HG02571 (cell line): ENCODE results near the gene TEX22.

ENCODE experiments used
- ATAC-seq: cut with Tn5 transposase; IDR thresholded peaks from one replicate; pipeline ENCODE4 v1.9.1; 2021; ENCODE audit warnings: mild to moderate bottlenecking, moderate library complexity; ENCODE audit not compliant: unreplicated experiment

TEX22 gene

GRCh38 chr14:105398726-105399465 lies 558 bp downstream of the TEX22 start:
- peak; percentile 43 for ATAC-seq

DNA sequence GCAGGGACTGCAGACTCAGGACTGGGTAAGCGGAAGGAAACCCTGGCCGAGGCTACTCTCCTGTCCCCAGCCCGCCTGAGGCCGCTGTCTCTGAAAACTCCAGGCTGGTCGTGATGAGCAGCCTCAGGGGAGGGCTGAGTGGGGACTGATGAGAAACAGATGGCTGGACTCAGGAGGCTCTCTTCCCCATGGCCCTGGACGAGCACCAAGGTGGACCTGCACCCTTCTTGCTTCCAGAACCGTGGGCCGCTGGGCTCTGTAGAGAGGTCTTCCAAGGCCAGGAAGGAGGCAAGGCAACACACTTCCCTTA lies 1.1 kb downstream of the TEX22 start:
- ATAC-seq: no peak

- ATAC-seq: no peak
These were observed 1.7 kb downstream of the TEX22 start for GRCh38 chr14:105400016-105400415.

- no peak for ATAC-seq
These were observed 3.4 kb downstream of the TEX22 start for GRCh38 chr14:105401699-105402098.

DNA sequence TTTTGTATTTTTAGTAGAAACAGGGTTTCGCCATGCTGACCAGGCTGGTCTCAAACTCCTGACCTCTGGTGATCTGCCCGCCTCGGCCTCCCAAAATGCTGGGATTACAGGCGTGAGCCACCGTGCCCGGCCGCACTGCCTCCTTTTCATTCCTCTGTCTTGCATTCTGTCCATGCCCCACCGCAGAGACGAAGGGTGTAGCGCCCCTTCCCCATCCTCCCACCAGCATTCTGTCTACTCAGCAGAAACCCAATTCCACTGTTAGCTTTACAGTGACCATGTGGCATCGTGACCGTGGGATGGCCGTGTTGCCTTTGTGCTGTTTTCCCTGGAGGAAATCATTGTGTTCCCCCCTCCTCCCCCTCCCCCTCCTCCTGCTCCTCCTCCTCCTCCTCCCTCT lies 10.3 kb downstream of the TEX22 start:
- no peak for ATAC-seq

GRCh38 chr14:105409364-105409763 lies 11.0 kb downstream of the TEX22 start:
- ATAC-seq: no peak

DNA sequence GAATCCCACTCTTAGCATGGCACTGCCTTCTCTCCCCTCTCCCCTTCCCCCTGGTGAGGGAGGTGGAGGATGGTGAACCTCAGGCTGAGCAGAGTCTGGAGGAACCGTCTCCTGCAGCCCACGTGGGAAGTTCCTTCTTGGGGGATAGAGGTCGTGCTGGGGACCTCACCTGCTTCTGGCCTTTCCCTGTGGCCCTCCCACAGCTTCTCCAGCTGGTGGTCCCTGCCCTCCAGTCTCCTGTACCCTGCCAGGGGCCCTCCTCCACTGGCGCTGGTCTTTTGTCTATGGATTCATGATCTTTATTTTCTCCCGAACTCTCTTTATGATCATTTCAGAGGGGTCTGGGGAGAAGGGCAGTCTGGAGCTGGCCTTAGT lies 12.3 kb downstream of the TEX22 start:
- no peak for ATAC-seq

DNA sequence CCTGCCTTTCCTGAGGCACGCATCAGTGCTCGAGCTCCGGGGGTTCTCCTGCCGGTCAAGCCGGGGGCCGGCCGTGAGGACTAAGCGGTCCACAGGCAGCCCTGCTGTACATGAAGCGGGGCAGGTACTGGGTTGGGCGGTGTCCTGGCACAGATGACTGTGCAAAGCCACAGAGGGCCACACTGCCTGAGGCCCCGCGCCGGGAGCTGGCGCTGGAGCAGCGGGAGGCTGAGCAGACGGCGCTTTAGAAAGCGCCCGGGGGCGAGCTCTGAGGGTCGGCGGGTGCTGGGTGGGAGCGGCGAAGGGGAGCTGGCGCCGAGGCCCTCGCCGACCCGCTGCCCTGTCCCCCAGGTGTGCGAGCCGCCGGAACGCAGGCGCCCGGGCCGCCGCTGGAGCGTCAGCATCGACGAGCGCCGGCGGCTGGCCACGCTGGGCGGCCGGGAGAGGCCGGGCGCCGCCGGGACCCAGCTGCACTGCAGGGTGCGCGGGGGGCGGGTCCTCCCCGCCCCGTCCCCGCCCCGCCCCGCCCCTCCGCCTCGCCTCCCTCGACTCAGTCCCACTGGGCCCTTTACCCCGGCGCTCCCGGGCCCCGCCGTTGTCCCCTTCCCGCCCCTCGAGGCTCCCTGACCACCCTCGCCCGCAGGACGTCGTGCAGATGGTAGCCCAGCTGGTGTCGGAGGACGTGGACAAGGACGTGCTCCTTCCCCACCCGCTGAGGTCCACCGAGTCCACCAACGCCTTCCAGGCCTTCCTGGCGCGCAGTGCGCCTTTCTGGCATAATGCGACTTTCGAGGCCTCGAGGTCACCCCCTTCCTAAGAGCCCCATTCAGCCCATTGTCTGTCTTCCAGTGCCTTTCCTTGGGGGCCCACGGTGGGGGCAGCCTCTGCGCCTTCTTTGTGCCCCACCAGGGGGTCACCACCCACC lies 12.9 kb downstream of the TEX22 start:
- ATAC-seq: no peak

GRCh38 chr14:105411985-105412770 lies 13.8 kb downstream of the TEX22 start:
- no peak for ATAC-seq

DNA sequence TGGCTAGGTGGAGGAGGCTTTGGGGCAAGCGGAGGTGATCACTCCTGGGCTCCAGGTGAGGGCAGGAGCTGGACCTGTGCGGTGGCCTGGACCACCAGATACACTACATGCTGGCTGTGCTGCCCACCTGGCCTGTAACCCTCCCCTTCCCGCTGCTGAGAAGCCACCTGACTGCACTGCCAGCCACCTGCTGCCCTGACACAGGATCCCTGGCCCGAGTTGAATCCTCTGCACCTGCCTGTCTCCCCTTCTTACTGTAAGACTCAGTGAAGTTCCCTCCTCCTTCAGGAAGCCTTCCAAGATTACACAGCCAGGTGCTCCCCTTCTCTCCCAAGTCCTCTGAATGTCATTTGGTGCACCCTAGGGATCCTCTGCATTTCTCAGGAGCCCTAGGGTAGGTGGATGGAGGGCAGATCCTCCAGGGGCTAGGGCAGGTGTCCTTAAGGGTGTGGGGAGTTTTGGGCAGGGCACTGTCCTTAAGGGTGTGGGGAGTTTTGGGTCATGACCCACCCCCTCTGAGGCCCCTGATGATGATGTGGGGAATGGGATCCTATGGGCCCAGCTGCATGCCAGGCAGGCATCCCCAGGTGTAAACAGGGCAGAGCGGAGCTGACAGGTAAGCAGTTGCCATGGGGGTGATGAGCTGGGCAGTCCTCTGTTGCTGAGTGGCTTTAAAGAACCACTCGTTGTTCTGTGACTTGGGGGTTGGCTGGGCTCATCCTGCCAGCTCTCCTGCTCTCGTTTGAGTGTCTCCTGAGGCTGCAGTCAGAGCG lies 14.6 kb downstream of the TEX22 start:
- ATAC-seq: no peak

- no peak for ATAC-seq
These were observed 15.2 kb downstream of the TEX22 start for GRCh38 chr14:105413544-105413886.

GRCh38 chr14:105414456-105415371 lies 16.4 kb downstream of the TEX22 start:
- no peak for ATAC-seq

DNA sequence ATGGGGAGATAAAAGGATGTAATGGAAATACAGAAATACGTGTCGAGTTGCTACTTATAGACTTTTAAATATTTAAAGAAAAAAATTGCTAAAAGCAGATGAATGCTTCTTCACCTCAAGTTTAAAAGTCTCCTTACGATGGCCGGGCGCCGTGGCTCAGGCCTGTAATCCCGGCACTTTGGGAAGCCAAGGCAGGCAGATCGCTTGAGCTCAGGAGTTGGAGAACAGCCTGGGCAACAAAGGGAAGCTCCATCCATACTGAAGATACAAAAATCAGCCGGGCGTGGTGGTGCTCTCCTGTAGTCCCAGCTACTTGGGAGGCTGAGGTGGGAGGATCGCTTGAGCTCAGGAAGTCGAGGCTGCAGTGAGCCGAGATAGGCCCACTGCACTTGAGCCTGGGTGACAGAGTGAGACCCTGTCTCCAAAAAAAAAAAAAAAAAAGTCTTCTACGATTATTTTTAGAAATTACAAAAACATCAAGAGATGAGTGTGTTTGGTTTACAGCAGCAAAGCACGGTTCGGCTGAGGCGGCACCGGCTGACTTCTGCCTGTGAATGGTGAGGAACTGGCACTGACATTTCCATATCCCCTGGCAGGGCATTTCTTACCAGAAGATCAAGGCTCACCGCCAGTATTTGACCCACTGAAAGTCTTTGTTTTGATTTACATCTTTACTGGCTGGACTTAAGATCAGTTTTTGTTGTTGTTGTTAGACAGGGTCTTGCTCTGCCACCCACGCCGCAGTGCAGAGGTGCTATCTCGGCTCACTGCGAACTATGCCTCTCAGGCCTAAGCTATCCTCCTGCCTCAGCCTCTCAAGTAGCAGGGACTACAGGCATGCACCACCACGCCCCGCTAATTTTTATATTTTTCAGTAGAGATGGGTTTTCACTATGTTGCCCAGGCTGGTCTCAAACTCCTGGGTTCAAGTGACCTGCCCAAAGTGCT lies 17.4 kb downstream of the TEX22 start:
- no peak for ATAC-seq

DNA sequence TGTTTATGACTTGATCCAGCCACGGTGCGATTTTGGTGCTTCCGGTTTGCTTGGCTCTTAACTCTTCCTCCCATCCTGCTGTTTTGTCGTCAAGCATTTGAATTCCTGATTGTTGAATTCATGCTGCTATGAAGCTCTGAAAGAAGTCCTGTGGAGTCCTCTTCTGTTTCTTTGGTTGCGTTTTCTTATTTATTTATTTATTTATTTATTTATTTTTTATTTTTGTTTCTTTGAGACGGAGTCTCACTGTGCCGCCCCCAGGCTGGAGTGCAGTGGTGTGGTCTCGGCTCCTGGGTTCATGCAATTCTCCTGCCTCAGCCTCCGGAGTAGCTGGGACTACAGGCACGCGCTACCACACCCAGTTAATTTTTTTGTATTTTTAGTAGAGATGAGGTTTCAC lies 18.3 kb downstream of the TEX22 start:
- no peak for ATAC-seq

DNA sequence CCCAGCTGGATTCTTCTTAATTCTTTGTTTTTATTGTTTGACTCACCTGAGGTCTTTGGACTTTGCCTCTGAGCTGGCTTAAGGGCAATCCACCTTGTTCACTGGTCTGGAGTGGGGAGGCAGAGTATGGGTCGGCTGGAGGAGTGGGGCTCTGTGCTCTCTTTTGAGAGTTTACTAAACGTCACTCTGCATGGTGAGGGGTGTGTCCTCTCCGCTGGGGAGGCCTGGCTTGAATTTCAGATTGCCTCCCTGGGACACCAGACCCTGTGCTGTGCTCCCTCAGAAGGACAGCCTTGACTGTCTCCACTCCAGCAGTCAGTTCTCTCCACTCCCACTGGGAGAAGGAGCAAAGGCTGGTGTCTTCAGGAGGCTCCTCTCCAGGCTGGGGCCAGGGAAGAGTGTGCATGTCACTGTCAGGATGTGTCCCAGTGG lies 19.4 kb downstream of the TEX22 start:
- no peak for ATAC-seq

DNA sequence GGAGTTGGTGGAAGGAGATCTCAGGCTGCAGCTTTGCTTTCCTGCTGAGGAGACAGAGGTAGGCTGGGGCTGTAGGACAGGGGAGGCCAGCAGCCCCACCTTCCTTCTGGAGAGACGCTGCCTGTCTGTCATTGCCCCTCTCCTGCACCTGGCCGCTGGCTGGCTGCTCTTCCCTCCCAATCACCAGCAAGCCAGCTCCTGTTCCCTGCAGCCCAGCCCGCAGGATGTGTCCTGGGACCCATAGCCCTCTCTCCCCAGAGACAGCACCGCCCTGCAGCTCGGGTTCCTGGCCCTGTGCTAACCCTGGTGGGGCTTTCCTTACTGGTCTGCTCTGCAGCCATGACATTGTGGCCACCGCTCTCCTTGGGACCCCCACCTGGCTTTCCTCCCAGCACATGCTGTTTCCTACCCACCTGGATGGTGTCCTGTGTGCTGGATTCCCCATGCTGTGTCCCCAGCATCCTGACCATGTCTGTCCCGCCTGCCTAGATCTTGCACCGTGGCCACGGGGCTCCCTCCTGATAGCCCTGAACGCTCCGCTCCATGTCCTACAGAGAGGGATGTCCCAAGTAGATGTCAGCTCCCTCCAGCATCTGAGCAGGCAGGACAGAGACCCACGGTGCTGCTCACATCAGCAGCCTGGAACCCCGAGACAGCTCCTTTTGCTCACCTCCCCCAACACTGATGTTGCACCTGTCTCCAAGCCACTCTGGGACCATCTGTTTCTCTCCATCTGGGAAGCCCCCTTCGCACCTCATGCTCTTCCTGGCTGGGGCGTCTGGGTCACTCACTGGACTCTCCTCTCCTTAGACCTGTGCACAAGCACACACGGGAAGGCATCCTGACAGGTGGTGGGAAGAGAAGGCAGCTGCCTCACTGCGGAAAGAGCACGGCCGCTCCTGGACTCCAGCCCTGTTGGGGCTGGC lies 20.2 kb downstream of the TEX22 start:
- ATAC-seq: no peak

GRCh38 chr14:105419195-105420091 lies 21.1 kb downstream of the TEX22 start, which contains the start of gene MTA1:
Gene MTA1 (plus strand): TSS chr14:105419827. CDS start chr14:105420036, 209 bp downstream.
- ATAC-seq: no peak
